Neutrophil (primary cell): ENCODE measurements around the gene NPEPL1.

Experiments
- H3K27ac ChIP-seq: fragments of 200-600 bp; sonication (generic); 2 replicates; pipeline ENCODE4 v1.5.1; 2016; ENCODE audit warnings: mild to moderate bottlenecking, moderate library complexity
- H3K27me3 ChIP-seq: fragments of 200-600 bp; sonication (generic); 2 replicates; pipeline ENCODE4 v1.6.0; 2016; ENCODE audit warnings: mild to moderate bottlenecking
- H3K36me3 ChIP-seq: fragments of 200-600 bp; sonication (generic); 2 replicates; pipeline ENCODE4 v1.5.1; 2017
- H3K4me1 ChIP-seq, 2 experiments: fragments of 200-600 bp in 1 of 2; sonication (generic) in 1 of 2; 1 replicate in 1 of 2; 2 replicates in 1 of 2; pipeline versions ENCODE4 v1.5.1 to v1.6.1; 2013 to 2016; ENCODE audit warnings: low read depth in 1 of 2, low read length in 1 of 2, mild to moderate bottlenecking in 1 of 2, moderate library complexity in 1 of 2; ENCODE audit not compliant: control insufficient read depth in 1 of 2, insufficient read depth in 1 of 2
- H3K4me3 ChIP-seq, 2 experiments: fragments of 200-600 bp in 1 of 2; sonication (generic) in 1 of 2; 1 replicate in 1 of 2; 2 replicates in 1 of 2; pipeline ENCODE4 v1.5.1; 2013 to 2016; ENCODE audit warnings: low read depth in 1 of 2, low read length in 1 of 2, mild to moderate bottlenecking in 1 of 2, moderate library complexity in 1 of 2
- H3K9me3 ChIP-seq: fragments of 200-600 bp; sonication (generic); 2 replicates; pipeline ENCODE4 v1.5.1; 2016
- CTCF ChIP-seq: fragments of 200-600 bp; sonication (generic); IDR thresholded peaks from 2 replicates; pipeline ENCODE4 v1.5.1; 2016; ENCODE audit warnings: antibody characterized with exemption

The NPEPL1 gene

GRCh38 chr20:58655328-58656107, 37.1 kb upstream of the NPEPL1 start:
- Histone ChIP-seq H3K9me3 (no peaks in the 10 kb centered on the region), H3K27me3 (no peaks in the 10 kb centered on the region), H3K27ac (no peak overlapping the region), H3K4me1 (peaks cover 29 to 39% of the 10 kb centered on the region in 2 experiments), H3K36me3 (no peaks in the 10 kb centered on the region), H3K4me3 (no peak overlapping the region)
- no peak for TF ChIP-seq CTCF

GRCh38 chr20:58656831-58657230, 35.8 kb upstream of the NPEPL1 start:
- Histone ChIP-seq H3K4me1 (peaks cover 29 to 33% of the 10 kb centered on the region in 2 experiments), H3K9me3 (no peaks in the 10 kb centered on the region), H3K36me3 (peaks cover 9% of the 10 kb centered on the region), H3K27me3 (no peaks in the 10 kb centered on the region), H3K27ac (no peak overlapping the region), H3K4me3 (no peak overlapping the region)
- no peak for TF ChIP-seq CTCF

- H3K4me1 ChIP-seq = peaks cover 29 to 30% of the 10 kb centered on the region in 2 experiments
- no peak for TF ChIP-seq CTCF
- H3K9me3 ChIP-seq = no peaks in the 10 kb centered on the region
- H3K27me3 ChIP-seq = no peaks in the 10 kb centered on the region
- H3K4me3 ChIP-seq = no peak overlapping the region
- H3K36me3 ChIP-seq = peaks cover 9% of the 10 kb centered on the region
- H3K27ac ChIP-seq = no peak overlapping the region
Measured at GRCh38 chr20:58657262-58657661, 35.3 kb upstream of the NPEPL1 start.

- H3K4me1 ChIP-seq = peaks cover 23 to 24% of the 10 kb centered on the region in 2 experiments
- no peaks in the 10 kb centered on the region for H3K9me3 ChIP-seq
- H3K4me3 ChIP-seq = no peak overlapping the region
- peaks cover 9% of the 10 kb centered on the region for H3K36me3 ChIP-seq
- no peak for TF ChIP-seq CTCF
- no peaks in the 10 kb centered on the region for H3K27me3 ChIP-seq
- no peak overlapping the region for H3K27ac ChIP-seq
Measured at GRCh38 chr20:58657986-58658385, 34.6 kb upstream of the NPEPL1 start.

- Histone ChIP-seq H3K36me3 (peaks cover 11% of the 10 kb centered on the region), H3K4me3 (no peak overlapping the region), H3K9me3 (no peaks in the 10 kb centered on the region), H3K27me3 (no peaks in the 10 kb centered on the region), H3K27ac (no peak overlapping the region), H3K4me1 (peaks cover 15 to 17% of the 10 kb centered on the region in 2 experiments)
- TF ChIP-seq CTCF = no peak
Measured at GRCh38 chr20:58658760-58659159, 33.8 kb upstream of the NPEPL1 start.
